Measurements from ENCODE around the gene F7. TPM values are rescaled to one million over a fixed set of nuclear protein-coding genes. Genes with fewer than 3 reads are reported as not detected.

The F7 gene
- total RNA-seq, 1 donor = not detected

DNA sequence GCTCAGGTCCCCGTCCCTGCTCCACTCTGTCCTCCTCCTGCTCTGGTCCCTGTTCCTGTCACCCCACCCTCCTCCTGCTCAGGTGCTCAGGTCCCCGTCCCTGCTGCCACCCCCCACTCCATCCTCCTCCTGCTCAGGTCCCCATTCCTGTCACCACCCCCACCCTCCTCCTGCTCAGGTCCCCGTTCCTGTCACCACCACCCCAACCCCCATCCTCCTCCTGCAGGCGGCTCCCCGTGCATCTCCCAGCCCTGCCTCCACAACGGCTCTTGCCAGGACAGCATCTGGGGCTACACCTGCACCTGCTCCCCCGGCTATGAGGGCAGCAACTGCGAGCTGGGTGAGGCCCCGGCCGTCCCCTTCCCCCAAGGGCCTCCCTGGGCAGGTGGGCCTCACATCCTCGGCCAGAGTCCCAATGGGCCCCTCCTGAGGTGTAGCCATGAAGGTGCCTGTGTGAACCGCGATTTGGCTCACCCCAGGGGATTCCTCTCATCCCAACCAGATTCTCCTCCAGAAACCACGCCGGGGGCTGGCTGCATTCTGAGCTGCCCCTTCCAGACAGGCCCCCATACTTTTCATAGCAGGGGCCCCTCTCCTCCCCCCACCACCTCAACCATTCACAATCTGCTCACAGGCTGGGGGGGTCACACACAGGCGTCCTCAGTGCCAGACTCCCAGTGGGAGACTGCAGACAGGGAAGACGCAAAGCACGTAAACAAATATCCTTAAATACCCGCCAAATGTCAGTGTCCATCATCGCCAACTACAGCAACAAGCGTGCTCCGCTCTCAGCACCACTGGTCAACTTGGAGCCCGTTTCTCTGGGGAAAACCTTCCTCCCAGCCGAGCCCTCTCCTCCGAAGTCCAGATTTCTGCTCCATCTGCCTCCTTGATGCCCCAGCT lies 57.4 kb downstream of the F7 start:
- no peak for DNase-seq (ENCODE audit: low read depth)
- H3K4me3 ChIP-seq (ENCODE audit: low read depth, low read length) = no peak overlapping the region
- TF ChIP-seq, protein P1, sequence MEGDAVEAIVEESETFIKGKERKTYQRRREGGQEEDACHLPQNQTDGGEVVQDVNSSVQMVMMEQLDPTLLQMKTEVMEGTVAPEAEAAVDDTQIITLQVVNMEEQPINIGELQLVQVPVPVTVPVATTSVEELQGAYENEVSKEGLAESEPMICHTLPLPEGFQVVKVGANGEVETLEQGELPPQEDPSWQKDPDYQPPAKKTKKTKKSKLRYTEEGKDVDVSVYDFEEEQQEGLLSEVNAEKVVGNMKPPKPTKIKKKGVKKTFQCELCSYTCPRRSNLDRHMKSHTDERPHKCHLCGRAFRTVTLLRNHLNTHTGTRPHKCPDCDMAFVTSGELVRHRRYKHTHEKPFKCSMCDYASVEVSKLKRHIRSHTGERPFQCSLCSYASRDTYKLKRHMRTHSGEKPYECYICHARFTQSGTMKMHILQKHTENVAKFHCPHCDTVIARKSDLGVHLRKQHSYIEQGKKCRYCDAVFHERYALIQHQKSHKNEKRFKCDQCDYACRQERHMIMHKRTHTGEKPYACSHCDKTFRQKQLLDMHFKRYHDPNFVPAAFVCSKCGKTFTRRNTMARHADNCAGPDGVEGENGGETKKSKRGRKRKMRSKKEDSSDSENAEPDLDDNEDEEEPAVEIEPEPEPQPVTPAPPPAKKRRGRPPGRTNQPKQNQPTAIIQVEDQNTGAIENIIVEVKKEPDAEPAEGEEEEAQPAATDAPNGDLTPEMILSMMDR (IDR thresholded peaks at IDR 0.05; ENCODE audit: insufficient read depth, low read depth, low read length) = no peak

GRCh38 chr13:113164492-113164891 lies 58.9 kb downstream of the F7 start:
- DNase-seq (ENCODE audit: low read depth) = no peak
- TF ChIP-seq, protein P1 (IDR thresholded peaks at IDR 0.05; ENCODE audit: insufficient read depth, low read depth, low read length) = no peak
- H3K4me3 ChIP-seq (ENCODE audit: low read depth, low read length) = no peak overlapping the region

DNA sequence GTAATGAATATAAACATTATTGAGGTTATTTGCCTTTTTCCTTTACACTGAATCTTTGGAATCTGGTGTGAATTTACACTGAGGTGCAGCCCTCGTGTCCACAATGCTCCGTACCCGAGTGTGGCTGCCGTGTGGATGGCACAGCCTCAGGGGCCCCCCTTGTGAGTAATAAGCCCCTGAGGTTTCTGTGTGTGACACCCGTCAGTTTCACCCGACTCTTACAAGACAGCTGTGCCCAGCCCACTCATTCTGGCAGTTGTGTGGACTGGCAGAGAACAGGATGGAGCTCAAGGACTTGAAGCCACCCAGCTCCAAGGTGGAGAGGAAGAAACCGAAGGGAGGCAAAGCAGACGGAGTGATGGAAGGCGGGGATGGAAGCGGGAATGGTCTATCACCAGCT lies 60.7 kb downstream of the F7 start:
- DNase-seq (ENCODE audit: low read depth) = no peak
- TF ChIP-seq, protein P1 (IDR thresholded peaks at IDR 0.05; ENCODE audit: insufficient read depth, low read depth, low read length) = no peak
- no peak overlapping the region for H3K4me3 ChIP-seq (ENCODE audit: low read depth, low read length)

GRCh38 chr13:113166681-113167080 lies 61.1 kb downstream of the F7 start:
- no peak overlapping the region for H3K4me3 ChIP-seq (ENCODE audit: low read depth, low read length)
- no peak for DNase-seq (ENCODE audit: low read depth)
- TF ChIP-seq, protein P1 (IDR thresholded peaks at IDR 0.05; ENCODE audit: insufficient read depth, low read depth, low read length) = no peak

DNA sequence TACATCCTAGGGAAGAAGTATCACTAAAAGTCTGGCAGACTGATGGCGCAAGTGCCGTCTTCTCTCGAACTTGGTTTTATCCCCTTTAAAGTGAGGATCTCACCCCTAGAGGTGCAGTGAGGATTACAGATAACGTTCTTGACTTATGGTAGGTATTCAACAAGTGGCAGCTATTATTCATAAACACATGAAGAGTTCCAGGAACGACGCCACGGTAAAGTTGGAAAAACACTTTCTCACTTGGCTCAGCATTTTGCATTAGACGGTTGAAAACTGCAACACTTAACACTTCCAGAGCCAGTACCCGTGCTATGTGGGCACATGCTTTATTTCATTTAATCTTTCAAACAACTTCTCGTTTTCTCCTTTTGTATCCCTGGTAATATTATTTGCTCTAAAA lies 61.6 kb downstream of the F7 start:
- DNase-seq (ENCODE audit: low read depth) = no peak
- TF ChIP-seq, protein P1 (IDR thresholded peaks at IDR 0.05; ENCODE audit: insufficient read depth, low read depth, low read length) = no peak

DNA sequence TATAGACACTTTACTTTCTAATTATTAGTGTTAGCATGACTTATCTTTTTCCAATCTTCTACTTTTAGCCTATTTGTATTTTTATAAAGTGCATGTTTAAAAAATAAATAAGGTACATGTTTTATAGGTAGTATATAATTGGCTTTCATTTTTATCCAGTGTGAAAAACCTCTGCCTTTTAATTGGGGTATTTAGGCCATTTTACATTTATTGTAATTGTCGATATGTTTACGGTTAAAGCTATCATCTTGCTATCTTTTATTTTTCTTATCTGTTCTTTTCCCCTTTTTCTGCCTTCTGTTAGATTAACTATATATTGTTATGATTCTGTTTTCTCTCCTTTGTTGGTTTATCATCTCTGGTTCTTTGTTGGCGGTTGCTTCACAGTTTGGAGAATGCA lies 62.0 kb downstream of the F7 start:
- TF ChIP-seq, protein P1 (IDR thresholded peaks at IDR 0.05; ENCODE audit: insufficient read depth, low read depth, low read length) = no peak
- no peak for DNase-seq (ENCODE audit: low read depth)
- no peak overlapping the region for H3K4me3 ChIP-seq (ENCODE audit: low read depth, low read length)

More for the DNA sequence above, 61.6 kb downstream of the F7 start:
- H3K4me3 ChIP-seq (ENCODE audit: low read depth, low read length) = no peak overlapping the region
